Measurements from ENCODE around the gene SPC25. TPM values are rescaled to one million over a fixed set of nuclear protein-coding genes. Genes with fewer than 3 reads are reported as not detected.

The SPC25 gene
- total and polyA plus RNA-seq, 2 of the 13 experiments (the other 11 are each of a cell fraction or from before 2014, with no cell fraction given): 11.3 to 26.5 TPM

- Histone ChIP-seq H4K20me1 (ENCODE audit: insufficient read depth, low read length) (no peaks in the 10 kb centered on the region), H3K4me1 (ENCODE audit: insufficient read depth, low read length) (no peaks in the 10 kb centered on the region), H3K79me2 (ENCODE audit: insufficient read depth, low read length) (no peaks in the 10 kb centered on the region), H3K4me3 (replicated peaks in 1 of 3; ENCODE audit: insufficient read depth in 1 of 3, low read depth in 2 of 3, low read length in 3 of 3) (no peak overlapping the region), H3K36me3 (replicated peaks in 1 of 2; ENCODE audit: control insufficient read depth in 1 of 2, insufficient read depth in 2 of 2, low read length in 2 of 2) (no peaks in the 10 kb centered on the region), H3K9ac (ENCODE audit: insufficient read depth, low read depth, low read length) (no peak overlapping the region), H3K27me3 (ENCODE audit: control insufficient read depth in 1 of 2, insufficient read depth in 2 of 2, low read length in 2 of 2) (peaks cover 0 to 34% of the 10 kb centered on the region in 2 experiments; a peak in 3 of 5 replicates), H3K27ac (ENCODE audit: extremely low read length, insufficient read depth, low read length) (no peak overlapping the region), H2AFZ (ENCODE audit: low read length) (no peak overlapping the region), H3K4me2 (ENCODE audit: low read depth, low read length) (no peak overlapping the region), H3K9me3 (ENCODE audit: low read length) (no peaks in the 10 kb centered on the region)
- ATAC-seq: no peak
- TF ChIP-seq ATF7-NPFF (CRISPR knock-in tag; IDR thresholded peaks at IDR 0.05; ENCODE audit: low read depth) (no peak), ZFP82 (CRISPR knock-in tag; IDR thresholded peaks at IDR 0.05; ENCODE audit: borderline replicate concordance) (no peak), ZNF468 (CRISPR knock-in tag; IDR thresholded peaks at IDR 0.05) (no peak), ZBTB4 (CRISPR knock-in tag; IDR thresholded peaks at IDR 0.05; ENCODE audit: borderline replicate concordance) (no peak), AGO1 (IDR thresholded peaks at IDR 0.05; ENCODE audit: low read depth, low read length, poor library complexity, severe bottlenecking) (no peak), ATF5 (CRISPR knock-in tag; IDR thresholded peaks at IDR 0.05; ENCODE audit: low read depth) (no peak), YEATS4 (CRISPR knock-in tag; IDR thresholded peaks at IDR 0.05; ENCODE audit: borderline replicate concordance) (no peak)
- BruUV-seq (replicated peaks): no TSS peak
- DNase-seq (ENCODE audit: low spot score): no peak
- in situ Hi-C loops (cut with HindIII; ENCODE audit: extremely low pct_ligation_motif_present, low pct_unique_long_range_greater_than_20kb): loop anchor here (5.0 to 25.0 kb wide), 2 partner anchors 138 to 778 kb away; no protein-coding TSS in a partner anchor
- ChIA-PET POLR2A (no interaction called here), CTCF (ENCODE audit: low intra/inter-chr PET ratio, low total read pairs) (no interaction called here)
- intact Hi-C loops (cut with micrococcal nuclease; ENCODE audit: unreplicated experiment): no loop called here
- FAIRE-seq: no peak
- 4% methylated on average over 3 of the region's 3 CpGs for WGBS (ENCODE audit: low lambda C conversion rate)
Measured at GRCh38 chr2:168915441-168916330, 25.5 kb upstream of the SPC25 start.

Data from HepG2 (cell line).